Urothelium cell line (cell line): ENCODE data around the gene C4BPA.

ENCODE experiments used
- DNase-seq: peaks from one replicate; pipeline ENCODE4 v3.0.0; 2011; ENCODE audit warnings: low spot score, mixed read lengths
- FAIRE-seq: peaks from 2 replicates; lab custom pipeline; 2011; peaks lifted over from hg19 to GRCh38; lab: Jason Lieb, UNC

The C4BPA gene

GRCh38 chr1:207112616-207113296 lies 8.7 kb downstream of the C4BPA start:
- FAIRE-seq (peak; percentile 20), DNase-seq (no peak)

GRCh38 chr1:207115269-207115668 lies 11.2 kb downstream of the C4BPA start:
- DNase-seq (no peak), FAIRE-seq (no peak)

DNA sequence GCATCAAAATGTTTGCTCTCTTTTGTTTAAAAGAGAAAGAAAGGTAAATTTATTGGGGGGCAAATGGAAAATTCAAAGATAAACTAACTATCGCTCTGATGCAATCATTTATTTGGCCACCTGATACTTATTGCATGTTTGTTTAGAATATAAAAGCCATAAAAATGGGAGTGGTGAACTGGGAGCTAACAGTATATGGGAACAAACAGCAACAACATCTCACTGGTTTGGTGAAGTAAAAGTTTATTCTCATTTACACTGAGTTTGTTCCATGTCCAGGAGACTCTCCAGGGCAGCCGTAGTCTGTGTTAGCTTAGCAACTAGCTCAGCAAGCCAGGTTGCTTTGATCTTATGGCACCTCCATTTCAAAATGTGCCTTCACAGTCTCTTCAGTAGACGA lies 20.4 kb downstream of the C4BPA start:
- FAIRE-seq (no peak), DNase-seq (no peak)

- DNase-seq, result no peak
- no peak for FAIRE-seq
Measured at GRCh38 chr1:207128336-207128921, 24.4 kb downstream of the C4BPA start.

GRCh38 chr1:207129053-207129452 lies 25.0 kb downstream of the C4BPA start:
- DNase-seq, result no peak
- FAIRE-seq, result no peak

GRCh38 chr1:207130252-207131036 lies 26.4 kb downstream of the C4BPA start:
- FAIRE-seq (no peak), DNase-seq (no peak)

DNA sequence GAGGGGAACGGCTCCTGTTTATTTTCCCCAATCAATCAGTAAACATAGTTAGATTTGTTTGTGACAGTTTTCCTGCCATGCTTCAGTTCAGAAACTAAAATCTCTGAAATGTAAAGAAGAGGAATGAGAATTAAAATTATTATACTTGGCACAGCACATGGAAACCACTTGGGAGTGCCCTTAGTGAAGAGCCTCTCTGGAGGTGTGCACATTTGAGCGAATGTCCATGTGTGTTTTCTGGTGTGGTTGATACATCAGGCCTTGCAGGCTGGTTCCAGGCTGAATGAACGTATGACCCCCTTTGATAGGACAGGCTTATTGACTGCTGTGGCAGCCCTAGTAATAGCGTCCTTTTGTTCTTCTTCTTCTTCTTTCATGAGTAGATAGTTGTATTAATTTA lies 27.1 kb downstream of the C4BPA start:
- FAIRE-seq, result no peak
- no peak for DNase-seq

GRCh38 chr1:207134581-207134980 lies 30.5 kb downstream of the C4BPA start:
- FAIRE-seq (no peak), DNase-seq (no peak)

- DNase-seq, result no peak
- FAIRE-seq, result no peak
Measured at GRCh38 chr1:207139616-207140015, 35.6 kb downstream of the C4BPA start.

- DNase-seq (no peak), FAIRE-seq (no peak)
Measured at GRCh38 chr1:207140536-207140935, 36.5 kb downstream of the C4BPA start.

DNA sequence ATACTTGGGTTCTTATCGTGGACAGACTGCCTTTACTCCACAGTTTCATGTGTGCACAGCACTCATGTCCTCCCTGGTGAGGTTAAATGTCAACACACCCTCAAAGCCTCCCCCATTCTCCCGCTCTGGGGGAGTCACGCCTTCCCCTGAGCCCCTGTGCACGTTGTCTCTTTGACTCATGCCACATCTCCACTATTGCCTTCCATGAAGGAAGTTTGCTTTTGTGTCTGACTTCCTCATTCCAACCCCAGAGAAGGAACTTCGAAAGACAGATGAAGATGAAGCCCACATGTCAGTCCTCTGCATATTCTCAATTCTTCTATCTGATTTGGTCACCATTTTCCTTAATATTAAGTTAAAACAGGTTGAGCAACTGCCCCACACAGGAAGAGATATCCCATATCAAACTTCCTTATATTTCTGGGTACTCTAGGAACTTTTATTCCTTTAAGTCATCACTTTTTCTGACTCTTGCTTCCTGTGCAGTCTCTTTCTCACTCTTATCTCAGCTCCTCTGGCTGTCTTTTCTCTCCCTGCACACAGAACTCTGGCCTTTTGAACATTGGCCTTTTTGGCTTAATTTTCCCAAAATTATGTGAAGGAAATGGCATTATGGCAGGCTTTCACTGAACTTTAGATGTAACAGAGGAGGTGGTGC lies 41.5 kb downstream of the C4BPA start:
- no peak for FAIRE-seq
- no peak for DNase-seq

DNA sequence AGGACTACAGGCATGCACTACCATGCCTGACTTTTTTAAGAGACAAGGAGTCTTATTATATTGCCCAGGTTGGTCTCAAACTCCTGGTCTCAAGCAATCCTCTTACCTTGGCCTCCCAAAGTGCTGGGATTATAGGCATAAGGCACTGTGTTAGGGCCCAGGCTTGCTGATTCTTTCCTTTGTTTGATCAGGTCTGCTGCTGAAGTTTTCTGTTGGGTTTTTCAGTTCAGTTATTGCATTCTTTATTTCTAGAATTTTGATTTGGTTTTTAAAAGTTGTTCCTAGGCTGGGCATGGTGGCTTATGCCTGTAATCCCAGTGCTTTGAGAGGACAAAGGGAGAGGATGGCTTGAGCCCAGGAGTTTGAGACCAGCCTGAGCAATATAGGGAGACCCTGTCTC lies 47.9 kb downstream of the C4BPA start:
- no peak for DNase-seq
- FAIRE-seq, result no peak

DNA sequence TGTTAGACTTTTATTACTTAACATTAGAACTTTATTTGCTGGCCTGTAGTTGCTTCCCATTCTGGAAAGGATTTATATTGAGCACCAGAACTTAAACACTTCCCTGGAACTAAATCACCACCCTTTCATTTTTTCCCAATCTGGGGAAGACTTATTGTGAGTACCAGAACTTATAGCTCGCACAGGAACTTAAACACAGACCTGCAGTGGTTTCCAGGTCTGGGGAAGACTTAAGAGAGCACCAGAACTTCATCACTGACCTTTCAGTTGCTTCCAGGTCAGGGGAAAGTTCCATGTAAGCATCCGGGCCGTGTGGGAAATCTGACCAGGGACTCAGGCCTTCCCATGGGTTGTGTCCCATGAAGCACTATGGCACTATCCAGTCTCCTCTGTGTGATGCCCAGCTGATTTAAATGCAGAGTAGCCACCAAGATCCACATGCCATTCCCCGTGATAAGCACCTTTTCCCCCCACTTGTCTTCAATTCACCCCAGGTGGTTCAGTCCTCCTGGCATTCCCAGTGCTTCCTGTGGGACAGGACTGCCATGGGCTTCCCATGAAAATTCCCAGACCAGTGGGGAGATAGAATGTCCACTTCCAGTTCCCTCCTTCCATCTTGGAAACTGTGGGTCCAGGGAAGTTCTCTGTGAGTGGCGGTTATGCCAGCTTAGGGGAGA lies 48.9 kb downstream of the C4BPA start:
- FAIRE-seq (no peak), DNase-seq (peak; percentile 42)

- DNase-seq, result no peak
- FAIRE-seq, result no peak
Measured at GRCh38 chr1:207155028-207155427, 51.0 kb downstream of the C4BPA start.

GRCh38 chr1:207156095-207156494 lies 52.1 kb downstream of the C4BPA start:
- DNase-seq, result no peak
- no peak for FAIRE-seq

GRCh38 chr1:207156826-207157225 lies 52.8 kb downstream of the C4BPA start:
- FAIRE-seq (no peak), DNase-seq (no peak)

- FAIRE-seq (no peak), DNase-seq (no peak)
Measured at GRCh38 chr1:207164086-207164485, 60.1 kb downstream of the C4BPA start.

DNA sequence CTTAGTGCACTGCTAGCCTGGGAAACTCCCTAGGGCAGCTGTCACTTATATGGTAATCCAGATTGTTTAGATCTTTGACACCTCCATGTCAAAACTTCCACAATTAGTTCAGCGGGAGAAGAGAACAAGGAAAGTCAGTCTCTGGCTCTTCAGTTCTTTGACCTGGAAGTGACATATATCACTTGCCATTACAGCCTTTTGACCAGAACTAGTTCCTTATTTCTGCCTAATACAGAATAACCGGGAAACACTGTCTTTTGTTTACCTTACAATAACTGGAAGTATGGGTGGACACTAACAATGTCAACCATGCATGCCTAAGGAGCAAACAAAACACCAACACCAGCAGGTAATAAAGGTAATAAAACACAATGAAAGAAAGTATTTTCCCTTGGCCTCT lies 68.3 kb downstream of the C4BPA start:
- FAIRE-seq, result no peak

DNA sequence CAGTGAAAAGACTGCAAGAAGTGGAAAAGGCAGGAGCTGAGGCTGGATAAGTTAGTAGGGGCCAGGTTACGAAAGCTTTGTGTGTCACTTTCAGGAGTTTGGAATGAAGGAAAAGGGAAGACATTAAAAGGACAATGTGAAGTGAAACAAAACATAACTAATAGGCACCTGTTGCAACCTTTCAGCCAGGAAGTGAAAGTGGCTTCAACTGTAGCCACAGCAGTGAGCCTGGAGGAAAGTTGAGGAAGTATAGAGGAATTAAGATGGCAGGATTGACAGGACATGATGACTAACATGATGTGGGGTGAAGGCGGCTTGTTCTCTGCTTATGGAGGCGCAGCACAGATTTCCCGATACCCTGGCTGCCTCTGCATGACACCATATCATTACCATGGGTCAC lies 68.9 kb downstream of the C4BPA start:
- DNase-seq, result no peak
- no peak for FAIRE-seq

More for the DNA sequence above, 68.3 kb downstream of the C4BPA start:
- DNase-seq, result no peak

DNA sequence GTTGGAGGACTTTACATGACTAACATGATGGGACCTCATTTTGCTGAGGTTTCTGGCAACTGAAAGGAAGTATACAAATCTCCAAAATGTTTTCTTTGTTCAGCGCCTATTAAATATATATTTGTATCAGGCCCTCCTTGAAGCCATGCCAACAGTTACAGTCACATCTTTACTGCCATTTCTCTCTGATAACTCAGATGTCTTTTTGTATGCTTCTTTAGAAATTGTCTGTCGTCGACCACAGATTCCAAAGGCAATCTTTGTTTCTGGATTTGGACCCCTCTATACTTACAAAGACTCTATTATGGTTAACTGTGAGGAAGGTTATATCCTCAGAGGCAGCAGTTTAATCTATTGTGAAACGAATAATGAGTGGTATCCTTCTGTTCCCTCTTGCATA lies 69.4 kb downstream of the C4BPA start:
- DNase-seq (no peak), FAIRE-seq (no peak)

DNA sequence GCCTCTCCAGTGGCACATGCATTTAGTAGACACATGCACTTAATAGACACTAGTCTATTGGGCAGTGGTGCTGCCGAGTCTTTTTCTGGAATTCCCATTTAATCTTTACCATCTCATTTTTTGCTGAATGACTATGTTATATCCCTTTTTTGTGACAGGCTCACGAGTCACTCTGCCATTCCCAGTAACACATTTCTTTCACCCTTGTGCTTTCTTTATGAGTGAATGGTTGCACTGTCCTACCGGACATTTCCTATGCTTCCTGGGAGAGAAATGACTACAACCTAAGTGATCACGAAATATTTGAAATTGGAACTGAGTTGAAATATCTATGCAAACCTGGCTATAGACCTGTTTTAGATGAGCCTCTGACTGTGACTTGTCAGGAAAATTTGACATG lies 70.9 kb downstream of the C4BPA start:
- DNase-seq (no peak), FAIRE-seq (no peak)
